PC-3 (cell line): ENCODE results near the gene GARIN3. TPM values are rescaled to one million over a fixed set of nuclear protein-coding genes. Genes with fewer than 3 reads are reported as not detected.

Experiments used
- ATAC-seq: fragments of 200-7000 bp; cut with Tn5 transposase; 2 replicates; pipeline ENCODE4 v1.9.1; 2020; ENCODE audit warnings: mild to moderate bottlenecking, moderate library complexity
- BruUV-seq: library from RNA; stranded (reverse); fragments of 400-500 nt; replicated peaks from 2 replicates; lab custom pipeline; 2021; lab: Mats Ljungman, UMichigan
- CTCF ChIA-PET: fragments of 300-600 bp; sonication (Branson Sonifier 250); formaldehyde crosslinking; loops from one replicate; lab custom pipeline; 2022; ENCODE audit warnings: antibody characterized with exemption; lab: Charles Lee
- POLR2A ChIA-PET: fragments of 300-600 bp; sonication (Branson Sonifier 250); formaldehyde crosslinking; loops from one replicate; lab custom pipeline; 2022; ENCODE audit warnings: antibody characterized with exemption; ENCODE audit not compliant: unreplicated experiment; lab: Charles Lee
- DNase-seq: peaks from one replicate; pipeline ENCODE4 v3.0.0-alpha.2; 2015
- H2AFZ ChIP-seq: fragments of 300-600 bp; sonication (generic); 2 replicates; pipeline ENCODE4 v1.6.0; 2016; ENCODE audit warnings: antibody characterized with exemption, low read length
- H3F3A ChIP-seq: fragments of 300-600 bp; sonication (generic); one replicate; pipeline ENCODE4 v1.6.0; 2017; ENCODE audit warnings: antibody characterized with exemption, low read length, control low read depth, mild to moderate bottlenecking; ENCODE audit not compliant: unreplicated experiment
- H3K27ac ChIP-seq: fragments of 300-600 bp; sonication (generic); 2 replicates; pipeline ENCODE4 v1.5.1; 2016; ENCODE audit warnings: mild to moderate bottlenecking, low read length
- H3K27me3 ChIP-seq: fragments of 300-600 bp; sonication (generic); 2 replicates; pipeline ENCODE4 v1.6.1; 2016; ENCODE audit warnings: low read length, mixed read lengths
- H3K36me3 ChIP-seq: fragments of 300-600 bp; sonication (generic); 2 replicates; pipeline ENCODE4 v1.6.1; 2016; ENCODE audit warnings: low read depth, mixed run types, low read length, mixed read lengths
- H3K4me1 ChIP-seq: fragments of 300-600 bp; sonication (generic); 2 replicates; pipeline ENCODE4 v1.5.1; 2016; ENCODE audit warnings: low read length; ENCODE audit not compliant: insufficient read depth
- H3K4me2 ChIP-seq: fragments of 300-600 bp; sonication (generic); 2 replicates; pipeline ENCODE4 v1.6.0; 2016; ENCODE audit warnings: low read length
- H3K4me3 ChIP-seq: fragments of 300-600 bp; sonication (generic); 2 replicates; pipeline ENCODE4 v1.5.1; 2016; ENCODE audit warnings: mild to moderate bottlenecking, low read length, mixed read lengths
- H3K79me2 ChIP-seq: fragments of 300-600 bp; sonication (generic); 2 replicates; pipeline ENCODE4 v1.6.1; 2017; ENCODE audit warnings: low read length, mixed read lengths
- H3K9ac ChIP-seq: fragments of 300-600 bp; sonication (generic); 2 replicates; pipeline ENCODE4 v1.6.0; 2016; ENCODE audit warnings: mild to moderate bottlenecking, low read length
- H3K9me2 ChIP-seq: fragments of 300-600 bp; sonication (generic); replicated peaks from 2 replicates; pipeline ENCODE4 v1.6.1; 2016; ENCODE audit warnings: mixed run types, low read length, mixed read lengths
- H3K9me3 ChIP-seq: fragments of 300-600 bp; sonication (generic); 2 replicates; pipeline ENCODE4 v1.6.1; 2016; ENCODE audit warnings: low read length, mixed read lengths
- H4K20me1 ChIP-seq: fragments of 300-600 bp; sonication (generic); 2 replicates; pipeline ENCODE4 v1.6.1; 2016; ENCODE audit warnings: low read length, mixed read lengths
- EZH2 ChIP-seq: fragments of 300-600 bp; sonication (generic); IDR thresholded peaks from one replicate; pipeline ENCODE4 v1.6.1; 2017; ENCODE audit warnings: antibody characterized with exemption, mild to moderate bottlenecking, low read length; ENCODE audit not compliant: unreplicated experiment
- EZH2phosphoT487 ChIP-seq: fragments of 300-600 bp; sonication (generic); IDR thresholded peaks from 2 replicates; pipeline ENCODE4 v1.6.1; 2018; ENCODE audit warnings: mild to moderate bottlenecking, antibody characterized with exemption, low read length, borderline replicate concordance
- intact Hi-C: fragments of 100-400 bp; cut with micrococcal nuclease; formaldehyde crosslinking; loops from 2 replicates; pipeline ENCODE4 v1.9.0; 2023
- total RNA-seq: library from RNA; depleted of rRNA; stranded (reverse); fragments of >200 nt; gene quantifications from 2 replicates; pipeline ENCODE4 v1.2.3, GENCODE V29; 2014
- TF ChIP-seq, protein P1 (sequence below): fragments of 300-600 bp; sonication (generic); conservative IDR thresholded peaks from 2 replicates; pipeline ENCODE4 v1.5.1; 2017; ENCODE audit warnings: antibody characterized with exemption, low read depth, mild to moderate bottlenecking, low read length

The GARIN3 gene
- total RNA-seq, 1 experiment from 2014 or later = not detected

DNA sequence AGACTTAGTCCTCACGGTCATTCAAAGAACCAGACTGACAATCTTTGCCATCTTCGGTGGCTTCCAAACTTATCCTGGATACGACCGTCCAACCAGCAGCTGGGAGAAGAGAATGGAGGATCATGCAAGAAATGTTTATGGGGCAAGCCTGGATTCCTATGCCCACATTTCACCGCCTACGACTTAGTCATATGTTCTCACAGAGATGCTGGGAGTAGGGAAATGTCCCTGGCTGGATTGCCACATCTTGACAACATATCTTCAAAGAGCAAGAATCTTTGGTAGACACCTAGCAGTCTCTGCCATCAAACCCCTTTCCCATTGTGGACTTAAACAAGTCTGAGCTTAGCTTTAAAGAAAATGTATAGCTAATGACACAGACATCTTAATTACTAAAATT is 28.4 kb downstream of the GARIN3 start:
- H3K4me1 ChIP-seq = peaks cover 7% of the 10 kb centered on the region; the same call in 1 of the 2 replicates
- no peaks in the 10 kb centered on the region; the same call in 1 of the 2 replicates for H4K20me1 ChIP-seq
- no peaks in the 10 kb centered on the region for H3K27me3 ChIP-seq
- H3K27ac ChIP-seq = no peak overlapping the region
- no peaks in the 10 kb centered on the region for H3F3A ChIP-seq
- H3K36me3 ChIP-seq = peaks cover 22% of the 10 kb centered on the region
- no peak for DNase-seq
- ATAC-seq = no peak
- ChIA-PET POLR2A (no interaction called here), CTCF (no interaction called here)
- intact Hi-C loops = no loop called here
- TF ChIP-seq EZH2phosphoT487 = no peak
- TF ChIP-seq, protein P1, sequence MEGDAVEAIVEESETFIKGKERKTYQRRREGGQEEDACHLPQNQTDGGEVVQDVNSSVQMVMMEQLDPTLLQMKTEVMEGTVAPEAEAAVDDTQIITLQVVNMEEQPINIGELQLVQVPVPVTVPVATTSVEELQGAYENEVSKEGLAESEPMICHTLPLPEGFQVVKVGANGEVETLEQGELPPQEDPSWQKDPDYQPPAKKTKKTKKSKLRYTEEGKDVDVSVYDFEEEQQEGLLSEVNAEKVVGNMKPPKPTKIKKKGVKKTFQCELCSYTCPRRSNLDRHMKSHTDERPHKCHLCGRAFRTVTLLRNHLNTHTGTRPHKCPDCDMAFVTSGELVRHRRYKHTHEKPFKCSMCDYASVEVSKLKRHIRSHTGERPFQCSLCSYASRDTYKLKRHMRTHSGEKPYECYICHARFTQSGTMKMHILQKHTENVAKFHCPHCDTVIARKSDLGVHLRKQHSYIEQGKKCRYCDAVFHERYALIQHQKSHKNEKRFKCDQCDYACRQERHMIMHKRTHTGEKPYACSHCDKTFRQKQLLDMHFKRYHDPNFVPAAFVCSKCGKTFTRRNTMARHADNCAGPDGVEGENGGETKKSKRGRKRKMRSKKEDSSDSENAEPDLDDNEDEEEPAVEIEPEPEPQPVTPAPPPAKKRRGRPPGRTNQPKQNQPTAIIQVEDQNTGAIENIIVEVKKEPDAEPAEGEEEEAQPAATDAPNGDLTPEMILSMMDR = no peak
- H3K4me3 ChIP-seq = no peak overlapping the region
- no TSS peak for BruUV-seq
- H3K4me2 ChIP-seq = no peak overlapping the region
- no peak overlapping the region for H3K9ac ChIP-seq
- H2AFZ ChIP-seq = no peak overlapping the region
- H3K9me2 ChIP-seq = no peaks in the 10 kb centered on the region
- no peaks in the 10 kb centered on the region for H3K9me3 ChIP-seq
- H3K79me2 ChIP-seq = peaks cover 53% of the 10 kb centered on the region

DNA sequence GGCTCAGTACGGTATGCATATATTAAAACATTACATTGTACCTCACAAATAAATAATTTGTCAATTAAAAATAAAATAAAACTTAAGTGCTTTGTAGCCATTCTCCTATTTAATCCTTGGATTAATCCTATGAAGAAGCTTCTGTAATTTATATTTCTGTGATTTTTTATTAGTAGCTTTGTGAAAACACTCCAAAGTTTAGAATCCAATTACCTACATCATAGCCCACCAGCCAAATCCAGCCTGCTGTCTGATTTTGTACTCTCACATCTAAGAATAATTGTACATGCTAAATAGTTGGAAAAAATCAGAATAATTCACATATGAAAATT is 33.8 kb downstream of the GARIN3 start:
- BruUV-seq = no TSS peak
- no peaks in the 10 kb centered on the region for H3K9me3 ChIP-seq
- no peaks in the 10 kb centered on the region for H3K4me1 ChIP-seq
- DNase-seq (no peak), ATAC-seq (no peak)
- no peak overlapping the region for H3K27ac ChIP-seq
- no peaks in the 10 kb centered on the region; the same call in 1 of the 2 replicates for H4K20me1 ChIP-seq
- no peaks in the 10 kb centered on the region; the same call in 1 of the 2 replicates for H3K36me3 ChIP-seq
- H3K9ac ChIP-seq = no peak overlapping the region
- no peak for TF ChIP-seq EZH2phosphoT487
- TF ChIP-seq EZH2 = no peak
- TF ChIP-seq, protein P1 = no peak
- no peak overlapping the region for H3K4me3 ChIP-seq
- no peaks in the 10 kb centered on the region for H3K27me3 ChIP-seq
- no peaks in the 10 kb centered on the region for H3K9me2 ChIP-seq
- no peaks in the 10 kb centered on the region for H3K79me2 ChIP-seq
- ChIA-PET POLR2A (interaction anchor here (0.6 to 1.0 kb wide), 2 partner anchors 11 to 298 kb away, joined by 3 to 6 read pairs; partner anchors contain the start of gene MED7), CTCF (interaction anchor here (0.7 to 2.2 kb wide), 4 partner anchors 11 to 1992 kb away, joined by 3 to 15 read pairs (median 3); partner anchors contain the start of gene MED7)
- H3F3A ChIP-seq = no peaks in the 10 kb centered on the region
- intact Hi-C loops = loop anchor here (1.0 to 5.0 kb wide), 3 partner anchors 296 to 1993 kb away; no protein-coding TSS in a partner anchor
- H2AFZ ChIP-seq = no peak overlapping the region
- H3K4me2 ChIP-seq = no peak overlapping the region

DNA sequence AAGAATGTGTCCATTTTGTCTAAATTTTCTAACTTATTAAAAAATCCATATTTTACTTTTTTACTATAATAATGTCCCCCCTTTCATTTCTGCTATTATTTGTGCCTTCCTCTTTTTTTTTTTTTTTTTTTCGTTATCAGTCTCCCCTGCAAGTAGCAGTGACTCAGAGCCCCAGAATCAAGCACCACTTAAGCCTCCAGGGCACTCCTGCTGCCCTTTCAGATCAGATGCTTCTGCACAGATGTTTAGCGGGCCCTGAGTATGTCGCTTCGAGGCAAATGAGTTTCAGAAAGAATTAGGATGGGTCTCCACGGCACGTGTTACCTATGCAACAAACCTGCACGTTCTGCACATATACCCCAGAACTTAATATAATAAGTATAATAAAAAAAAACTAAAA is 35.1 kb downstream of the GARIN3 start:
- intact Hi-C loops = loop anchor here (5.0 kb wide), 1 partner anchor 1189 kb away; no protein-coding TSS in a partner anchor
- Histone ChIP-seq H3K9ac (no peak overlapping the region), H3F3A (no peaks in the 10 kb centered on the region), H3K27me3 (no peaks in the 10 kb centered on the region), H3K36me3 (no peaks in the 10 kb centered on the region), H3K79me2 (no peaks in the 10 kb centered on the region), H3K9me3 (no peaks in the 10 kb centered on the region), H3K27ac (no peak overlapping the region), H3K4me3 (no peak overlapping the region), H4K20me1 (no peaks in the 10 kb centered on the region; the same call in 1 of the 2 replicates), H3K4me1 (no peaks in the 10 kb centered on the region), H2AFZ (no peak overlapping the region), H3K9me2 (no peaks in the 10 kb centered on the region), H3K4me2 (no peak overlapping the region)
- TF ChIP-seq, protein P1 = no peak
- TF ChIP-seq EZH2 (no peak), EZH2phosphoT487 (no peak)
- ATAC-seq = no peak
- ChIA-PET CTCF (no interaction called here), POLR2A (no interaction called here)
- no TSS peak for BruUV-seq
- no peak for DNase-seq
